ENCODE results near the gene MRPS27.

GRCh38 chr5:72295539-72295938 lies 24.5 kb downstream of the MRPS27 start:
- no peak for TF ChIP-seq CTCF (IDR thresholded peaks at IDR 0.05 in 2 of 3, conservative IDR thresholded peaks at IDR 0.05 in 1 of 3; ENCODE audit: insufficient read depth in 2 of 3, low read depth in 1 of 3, low read length in 3 of 3)
- TF ChIP-seq ZNF592 (IDR thresholded peaks at IDR 0.05): no peak
- TF ChIP-seq ZNF445 (CRISPR knock-in tag; IDR thresholded peaks at IDR 0.05; ENCODE audit: low read depth): no peak
- TF ChIP-seq ZBTB49 (CRISPR knock-in tag; IDR thresholded peaks at IDR 0.05; ENCODE audit: borderline replicate concordance): no peak
- TF ChIP-seq TEAD4 (IDR thresholded peaks at IDR 0.05; ENCODE audit: low read length): no peak
- TF ChIP-seq TEAD4 (CRISPR knock-in tag; IDR thresholded peaks at IDR 0.05; ENCODE audit: borderline replicate concordance): no peak
- no peak for TF ChIP-seq MYNN (IDR thresholded peaks at IDR 0.05)
- TF ChIP-seq MYNN (CRISPR knock-in tag; IDR thresholded peaks at IDR 0.05): no peak
